ENCODE results near the gene SRSF7. TPM values are rescaled to one million over a fixed set of nuclear protein-coding genes. Genes with fewer than 3 reads are reported as not detected.

The SRSF7 gene
- total and polyA plus RNA-seq, 2 donors from 2014 or later: 74.1 to 123 TPM

DNA sequence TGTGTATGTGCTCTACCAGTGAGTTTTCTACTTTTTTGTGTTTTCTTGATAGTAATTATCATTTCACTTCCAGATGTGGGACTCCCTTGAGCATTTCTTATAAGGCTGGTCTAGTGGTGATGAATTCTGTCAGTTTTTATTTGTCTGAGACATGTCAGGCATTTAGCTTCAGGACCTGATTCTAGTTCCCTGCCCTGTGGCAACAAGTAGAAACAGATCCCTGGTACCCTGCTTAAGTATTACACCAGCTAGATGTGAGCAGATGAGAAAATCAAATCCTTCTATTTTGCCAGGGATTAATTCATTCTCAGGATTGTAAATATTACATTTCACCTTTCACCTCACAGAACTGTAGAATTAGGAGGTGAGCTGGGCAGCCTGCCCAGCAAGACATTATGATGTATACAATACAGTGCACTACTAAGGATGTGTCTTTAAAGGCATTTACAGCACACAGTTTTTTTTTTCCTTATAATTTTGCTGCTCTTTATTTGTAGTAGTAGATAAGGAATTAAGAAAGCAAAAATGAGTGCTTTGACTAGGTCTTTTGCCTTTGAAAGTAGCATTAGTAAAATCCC is 50.2 kb downstream of the SRSF7 start:
- Histone ChIP-seq H3K27me3 (ENCODE audit: control insufficient read depth, insufficient read depth, low read length) (no peaks in the 10 kb centered on the region), H3K4me1 (ENCODE audit: control insufficient read depth in 2 of 3, insufficient read depth in 2 of 3, low read depth in 1 of 3, low read length in 3 of 3) (no peaks in the 10 kb centered on the region), H3K9ac (ENCODE audit: low read length in 3 of 3) (no peak overlapping the region), H3K4me3 (ENCODE audit: low read length in 3 of 3) (no peak overlapping the region), H3K9me3 (ENCODE audit: control insufficient read depth in 2 of 3, insufficient read depth in 1 of 3, low read length in 3 of 3) (no peaks in the 10 kb centered on the region), H3K27ac (ENCODE audit: low read depth in 2 of 2, low read length in 2 of 2) (no peak overlapping the region), H3K36me3 (ENCODE audit: control insufficient read depth in 2 of 3, insufficient read depth in 3 of 3, low read length in 3 of 3) (peaks cover 0 to 3% (median 0%) of the 10 kb centered on the region in 3 donors)
- TF ChIP-seq, protein P1, sequence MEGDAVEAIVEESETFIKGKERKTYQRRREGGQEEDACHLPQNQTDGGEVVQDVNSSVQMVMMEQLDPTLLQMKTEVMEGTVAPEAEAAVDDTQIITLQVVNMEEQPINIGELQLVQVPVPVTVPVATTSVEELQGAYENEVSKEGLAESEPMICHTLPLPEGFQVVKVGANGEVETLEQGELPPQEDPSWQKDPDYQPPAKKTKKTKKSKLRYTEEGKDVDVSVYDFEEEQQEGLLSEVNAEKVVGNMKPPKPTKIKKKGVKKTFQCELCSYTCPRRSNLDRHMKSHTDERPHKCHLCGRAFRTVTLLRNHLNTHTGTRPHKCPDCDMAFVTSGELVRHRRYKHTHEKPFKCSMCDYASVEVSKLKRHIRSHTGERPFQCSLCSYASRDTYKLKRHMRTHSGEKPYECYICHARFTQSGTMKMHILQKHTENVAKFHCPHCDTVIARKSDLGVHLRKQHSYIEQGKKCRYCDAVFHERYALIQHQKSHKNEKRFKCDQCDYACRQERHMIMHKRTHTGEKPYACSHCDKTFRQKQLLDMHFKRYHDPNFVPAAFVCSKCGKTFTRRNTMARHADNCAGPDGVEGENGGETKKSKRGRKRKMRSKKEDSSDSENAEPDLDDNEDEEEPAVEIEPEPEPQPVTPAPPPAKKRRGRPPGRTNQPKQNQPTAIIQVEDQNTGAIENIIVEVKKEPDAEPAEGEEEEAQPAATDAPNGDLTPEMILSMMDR (IDR thresholded peaks at IDR 0.05; ENCODE audit: borderline replicate concordance, extremely low read depth, insufficient read depth): no peak
- DNase-seq (no peak), FAIRE-seq (no peak)
- intact Hi-C loops (cut with DNase I): no loop called here

DNA sequence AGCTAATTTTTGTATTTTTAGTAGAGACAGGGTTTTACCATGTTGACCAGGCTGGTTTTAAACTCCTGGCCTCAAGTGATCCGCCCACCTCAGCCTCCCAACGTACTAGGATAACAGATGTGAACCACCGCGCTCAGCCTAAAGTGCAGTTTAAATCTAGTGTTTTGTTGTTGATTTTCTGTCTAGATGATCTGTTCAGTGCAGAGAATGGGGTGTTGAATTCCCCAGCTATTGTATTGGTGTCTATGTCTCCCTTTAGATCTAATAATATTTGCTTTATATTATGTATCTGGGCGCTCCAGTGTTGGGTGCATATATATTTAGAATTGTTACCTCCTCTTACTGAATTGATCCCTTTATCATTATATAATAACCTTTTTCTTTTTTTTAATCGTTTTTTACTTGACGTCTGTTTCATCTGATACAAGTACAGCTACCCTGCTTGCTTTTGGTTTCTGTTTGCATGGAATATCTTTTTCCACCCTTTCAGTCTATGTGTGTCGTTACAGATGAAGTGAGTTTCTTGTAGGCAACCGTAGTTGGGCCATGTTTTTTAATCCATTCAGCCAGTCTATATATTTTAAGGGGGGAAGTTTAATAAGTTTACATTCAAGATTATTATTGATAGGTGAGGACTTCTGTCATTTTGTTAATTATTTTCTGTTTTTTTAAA is 50.9 kb downstream of the SRSF7 start:
- DNase-seq (no peak), FAIRE-seq (no peak)
- TF ChIP-seq, protein P1 (IDR thresholded peaks at IDR 0.05; ENCODE audit: borderline replicate concordance, extremely low read depth, insufficient read depth): no peak
- H3K27ac ChIP-seq (ENCODE audit: low read depth in 2 of 2, low read length in 2 of 2): no peak overlapping the region
- no peaks in the 10 kb centered on the region for H3K9me3 ChIP-seq (ENCODE audit: control insufficient read depth in 2 of 3, insufficient read depth in 1 of 3, low read length in 3 of 3)
- intact Hi-C loops (cut with DNase I): no loop called here
- no peak overlapping the region for H3K9ac ChIP-seq (ENCODE audit: low read length in 3 of 3)
- H3K36me3 ChIP-seq (ENCODE audit: control insufficient read depth in 2 of 3, insufficient read depth in 3 of 3, low read length in 3 of 3): peaks cover 0 to 3% (median 0%) of the 10 kb centered on the region in 3 donors
- no peak overlapping the region for H3K4me3 ChIP-seq (ENCODE audit: low read length in 3 of 3)
- no peaks in the 10 kb centered on the region for H3K4me1 ChIP-seq (ENCODE audit: control insufficient read depth in 2 of 3, insufficient read depth in 2 of 3, low read depth in 1 of 3, low read length in 3 of 3)
- no peaks in the 10 kb centered on the region for H3K27me3 ChIP-seq (ENCODE audit: control insufficient read depth, insufficient read depth, low read length)

DNA sequence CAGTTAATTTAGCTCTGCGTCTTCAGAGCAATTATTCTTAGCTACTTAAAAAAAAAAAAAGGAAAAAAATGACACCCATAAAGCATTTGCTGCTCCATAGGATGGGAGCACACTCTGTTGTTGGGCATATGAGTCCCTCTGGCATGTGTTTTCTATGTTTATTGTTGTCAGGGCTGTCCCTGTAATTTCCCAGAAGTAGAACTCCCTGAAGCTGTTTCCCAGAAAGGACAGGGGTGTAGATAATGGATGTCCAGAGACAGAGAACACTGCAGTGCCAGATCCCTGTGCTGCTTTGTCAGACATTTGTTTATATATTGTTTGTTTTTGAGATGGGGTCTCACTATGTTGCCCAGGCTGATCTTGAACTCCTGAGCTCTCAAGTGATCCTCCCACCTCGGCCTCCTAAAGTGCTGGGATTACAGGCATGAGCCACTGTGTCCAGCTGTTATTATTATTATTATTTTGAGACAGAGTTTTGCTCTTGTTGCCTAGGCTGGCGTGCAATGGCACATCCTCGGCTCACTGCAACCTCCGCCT is 52.6 kb downstream of the SRSF7 start:
- FAIRE-seq (no peak), DNase-seq (no peak)
- no peak overlapping the region for H3K4me3 ChIP-seq (ENCODE audit: low read length in 3 of 3)
- H3K4me1 ChIP-seq (ENCODE audit: control insufficient read depth in 2 of 3, insufficient read depth in 2 of 3, low read depth in 1 of 3, low read length in 3 of 3): no peaks in the 10 kb centered on the region
- no peaks in the 10 kb centered on the region for H3K9me3 ChIP-seq (ENCODE audit: control insufficient read depth in 2 of 3, insufficient read depth in 1 of 3, low read length in 3 of 3)
- TF ChIP-seq, protein P1 (IDR thresholded peaks at IDR 0.05; ENCODE audit: borderline replicate concordance, extremely low read depth, insufficient read depth): no peak
- H3K9ac ChIP-seq (ENCODE audit: low read length in 3 of 3): no peak overlapping the region
- no peaks in the 10 kb centered on the region for H3K27me3 ChIP-seq (ENCODE audit: control insufficient read depth, insufficient read depth, low read length)
- no peak overlapping the region for H3K27ac ChIP-seq (ENCODE audit: low read depth in 2 of 2, low read length in 2 of 2)
- intact Hi-C loops (cut with DNase I): no loop called here
- peaks cover 0 to 3% (median 0%) of the 10 kb centered on the region in 3 donors for H3K36me3 ChIP-seq (ENCODE audit: control insufficient read depth in 2 of 3, insufficient read depth in 3 of 3, low read length in 3 of 3)
